HG03060 (cell line): Measurements from ENCODE around the gene CAMK2D.

Experiments
- ATAC-seq: cut with Tn5 transposase; IDR thresholded peaks from one replicate; pipeline ENCODE4 v1.9.1; 2021; ENCODE audit warnings: low read depth, moderate number of reproducible peaks; ENCODE audit not compliant: unreplicated experiment

The CAMK2D gene

GRCh38 chr4:113644398-113644797, 117.1 kb downstream of the CAMK2D start:
- ATAC-seq, result no peak

- ATAC-seq, result no peak
These were observed 118.0 kb downstream of the CAMK2D start for GRCh38 chr4:113643505-113643904.

GRCh38 chr4:113641025-113641431, 120.5 kb downstream of the CAMK2D start:
- peak; percentile 46 for ATAC-seq

- ATAC-seq, result peak; percentile 34
These were observed 122.2 kb downstream of the CAMK2D start for GRCh38 chr4:113639326-113639725.

- ATAC-seq, result no peak
These were observed 123.0 kb downstream of the CAMK2D start for GRCh38 chr4:113638562-113638832.

- ATAC-seq, result no peak
These were observed 123.5 kb downstream of the CAMK2D start for GRCh38 chr4:113637823-113638561.

GRCh38 chr4:113637363-113637762, 124.2 kb downstream of the CAMK2D start:
- ATAC-seq, result no peak

GRCh38 chr4:113636877-113637276, 124.7 kb downstream of the CAMK2D start:
- no peak for ATAC-seq

GRCh38 chr4:113636438-113636818, 125.1 kb downstream of the CAMK2D start:
- no peak for ATAC-seq

- no peak for ATAC-seq
These were observed 125.7 kb downstream of the CAMK2D start for GRCh38 chr4:113635739-113636437.

GRCh38 chr4:113634081-113634969, 127.2 kb downstream of the CAMK2D start:
- ATAC-seq, result no peak

GRCh38 chr4:113633467-113633866, 128.1 kb downstream of the CAMK2D start:
- no peak for ATAC-seq

- ATAC-seq, result no peak
These were observed 132.8 kb downstream of the CAMK2D start for GRCh38 chr4:113628711-113629110.

- ATAC-seq, result no peak
These were observed 134.2 kb downstream of the CAMK2D start for GRCh38 chr4:113627321-113627720.

- ATAC-seq, result no peak
These were observed 135.6 kb downstream of the CAMK2D start for GRCh38 chr4:113625902-113626301.

GRCh38 chr4:113623274-113623894, 138.2 kb downstream of the CAMK2D start:
- no peak for ATAC-seq

GRCh38 chr4:113621633-113622032, 139.9 kb downstream of the CAMK2D start:
- no peak for ATAC-seq

- no peak for ATAC-seq
These were observed 141.5 kb downstream of the CAMK2D start for GRCh38 chr4:113620032-113620431.

- no peak for ATAC-seq
These were observed 142.0 kb downstream of the CAMK2D start for GRCh38 chr4:113619526-113619925.

GRCh38 chr4:113618205-113618604, 143.3 kb downstream of the CAMK2D start:
- no peak for ATAC-seq

GRCh38 chr4:113617195-113617594, 144.3 kb downstream of the CAMK2D start:
- ATAC-seq, result no peak
